SKM-1 treated with dmso at 0.1 percent for 144 hours (cell line): ENCODE data around the gene ZBTB8OS.

Experiments
- DNase-seq: peaks from one replicate; lab custom pipeline; 2025; ENCODE audit not compliant: unreplicated experiment; lab: John Stamatoyannopoulos, UW

ZBTB8OS gene

GRCh38 chr1:32612189-32612881 is 38.0 kb downstream of the ZBTB8OS start:
- no peak for DNase-seq

- DNase-seq, result no peak
Observed at GRCh38 chr1:32611859-32612188, 38.5 kb downstream of the ZBTB8OS start.

- no peak for DNase-seq
Observed at GRCh38 chr1:32609180-32609579, 41.2 kb downstream of the ZBTB8OS start.

DNA sequence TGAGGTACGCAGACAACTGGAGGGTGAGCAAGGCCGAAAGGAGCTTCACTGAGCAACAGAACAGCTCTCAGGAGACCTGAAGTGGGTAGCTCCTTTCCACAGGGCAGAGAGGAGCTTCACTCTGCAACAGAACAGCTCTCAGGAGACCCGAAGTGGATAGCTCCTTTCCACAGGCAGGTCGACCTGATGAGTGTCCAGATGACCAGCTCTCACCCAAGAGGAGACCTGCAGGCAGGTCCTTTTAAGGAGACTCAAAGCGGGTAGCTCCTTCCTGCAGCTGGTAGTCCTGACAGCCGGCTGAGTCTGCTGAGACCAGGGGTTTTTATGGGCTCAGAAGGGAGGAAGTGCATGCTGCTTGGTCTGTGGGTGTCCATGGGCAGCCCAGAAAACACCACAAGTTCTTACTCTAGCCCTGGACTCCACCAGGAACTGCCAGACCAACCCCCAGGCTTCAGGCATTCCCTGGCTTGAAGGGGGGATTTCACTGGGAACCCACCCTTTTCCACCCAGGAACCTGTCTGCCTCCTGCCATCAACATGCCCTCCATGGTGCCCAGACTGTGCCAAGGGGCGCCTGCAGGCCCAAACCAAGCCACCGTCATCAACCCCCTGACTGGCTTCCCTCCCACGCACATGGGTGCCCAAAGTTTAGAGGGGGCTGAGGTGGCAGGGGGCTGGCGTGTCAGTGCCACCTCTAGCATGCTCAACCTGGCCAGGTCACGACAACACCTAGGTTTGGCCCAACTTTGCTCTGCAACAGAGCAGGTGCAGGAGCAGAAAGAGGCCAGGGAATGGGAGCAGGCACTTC is 43.6 kb downstream of the ZBTB8OS start:
- no peak for DNase-seq

- DNase-seq, result no peak
Observed at GRCh38 chr1:32605711-32606424, 44.5 kb downstream of the ZBTB8OS start.

- DNase-seq, result no peak
Observed at GRCh38 chr1:32600034-32600433, 50.3 kb downstream of the ZBTB8OS start.

DNA sequence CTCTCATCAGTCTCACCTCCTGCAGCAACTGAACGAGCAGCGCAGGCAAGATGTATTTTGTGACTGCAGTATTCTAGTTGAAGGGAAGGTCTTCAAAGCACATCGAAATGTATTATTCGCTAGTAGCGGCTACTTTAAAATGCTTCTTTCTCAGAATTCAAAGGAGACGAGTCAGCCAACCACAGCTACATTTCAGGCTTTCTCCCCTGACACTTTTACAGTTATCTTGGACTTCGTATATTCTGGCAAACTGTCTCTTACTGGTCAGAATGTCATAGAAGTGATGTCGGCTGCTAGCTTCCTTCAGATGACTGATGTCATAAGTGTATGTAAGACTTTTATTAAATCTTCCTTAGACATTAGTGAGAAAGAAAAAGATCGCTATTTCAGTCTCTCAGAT is 57.4 kb downstream of the ZBTB8OS start:
- DNase-seq, result no peak

DNA sequence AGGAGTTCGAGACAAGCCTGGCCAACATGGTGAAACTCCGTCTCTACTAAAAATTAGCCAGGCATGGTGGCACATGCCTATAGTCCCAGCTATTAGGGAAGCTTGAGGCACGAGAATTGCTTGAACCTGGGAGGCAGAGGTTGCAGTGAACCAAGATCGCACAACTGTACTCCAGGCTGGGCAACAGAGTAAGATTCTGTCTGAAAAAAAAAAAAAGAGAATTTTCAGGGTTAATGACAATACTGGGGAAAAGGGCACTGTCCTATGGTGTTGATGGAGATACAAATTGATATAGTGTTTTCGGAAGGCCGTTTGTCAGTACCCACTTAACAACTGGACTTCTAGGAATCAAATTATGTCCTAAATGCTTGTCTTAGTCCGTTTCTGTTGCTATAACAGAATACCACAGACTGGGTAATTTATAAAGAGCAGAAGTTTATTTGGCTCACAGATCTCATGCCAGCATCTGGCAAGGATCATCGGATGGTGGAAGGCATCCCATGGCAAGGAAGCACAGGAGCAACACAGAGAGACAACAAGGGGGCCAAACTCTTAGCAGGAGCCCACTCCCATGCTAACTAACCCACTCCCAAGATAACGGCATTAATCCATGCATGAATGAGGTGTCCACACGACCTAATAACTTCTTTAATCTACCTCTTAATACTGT is 69.9 kb downstream of the ZBTB8OS start:
- DNase-seq, result no peak
